Measurements from ENCODE around the gene BCAP31.

BCAP31 gene

GRCh38 chrX:153671589-153672530 is 52.3 kb downstream of the BCAP31 start:
- DNase-seq: no peak

- DNase-seq: no peak
Observed at GRCh38 chrX:153670748-153671588, 53.2 kb downstream of the BCAP31 start.

GRCh38 chrX:153669901-153670731 is 54.1 kb downstream of the BCAP31 start:
- DNase-seq: no peak

- peak; percentile 49 for DNase-seq
Observed at GRCh38 chrX:153669174-153669890, 54.9 kb downstream of the BCAP31 start.

GRCh38 chrX:153668423-153669173 is 55.6 kb downstream of the BCAP31 start:
- DNase-seq: no peak

GRCh38 chrX:153667956-153668396 is 56.2 kb downstream of the BCAP31 start:
- DNase-seq: peak; percentile 83

- DNase-seq: no peak
Observed at GRCh38 chrX:153667281-153667955, 56.8 kb downstream of the BCAP31 start.

GRCh38 chrX:153665726-153666306 is 58.4 kb downstream of the BCAP31 start:
- no peak for DNase-seq

GRCh38 chrX:153662266-153662665 is 61.9 kb downstream of the BCAP31 start:
- peak; percentile 60 for DNase-seq

GRCh38 chrX:153659268-153659667 is 64.9 kb downstream of the BCAP31 start:
- DNase-seq: no peak

- DNase-seq: no peak
Observed at GRCh38 chrX:153657161-153657560, 67.0 kb downstream of the BCAP31 start.

GRCh38 chrX:153653556-153653955 is 70.6 kb downstream of the BCAP31 start:
- DNase-seq: no peak

- peak; percentile 47 for DNase-seq
Observed at GRCh38 chrX:153651540-153652079, 72.6 kb downstream of the BCAP31 start.

- DNase-seq: no peak
Observed at GRCh38 chrX:153650959-153651358, 73.2 kb downstream of the BCAP31 start.

Measured in RPMI8226 (cell line).